ENCODE results near the gene FBXW8. TPM values are rescaled to one million over a fixed set of nuclear protein-coding genes. Genes with fewer than 3 reads are reported as not detected.
"Not testable (repeated sequence)": the region's sequence is repeated elsewhere in the genome, so short reads cannot be mapped to it uniquely, and the experiment has no call there.

FBXW8 gene
- total RNA-seq, 1 experiment from 2014 or later = 20.6 TPM

DNA sequence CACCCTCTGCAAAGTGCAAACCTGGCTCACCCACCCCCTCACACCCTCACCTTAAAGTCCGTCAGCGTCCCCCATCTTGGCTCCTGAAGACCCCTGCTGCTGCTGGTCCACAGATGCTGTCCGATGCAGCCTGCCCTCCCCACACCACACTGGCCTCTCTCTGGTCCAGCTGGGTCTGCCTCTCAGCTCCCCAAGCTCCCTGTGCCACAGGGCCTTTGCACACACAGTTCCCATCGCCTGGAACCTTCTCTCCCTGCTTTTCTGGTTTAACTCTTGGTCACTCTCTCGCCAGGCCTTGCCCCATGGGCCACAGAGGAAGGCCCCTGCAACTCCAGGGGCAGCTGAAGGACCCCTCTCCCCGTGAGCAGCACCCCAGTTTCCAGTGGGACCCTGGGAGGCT is 143.5 kb downstream of the FBXW8 start:
- no TSS peak for BruUV-seq (replicated peaks)
- POLR2A ChIA-PET (ENCODE audit: unreplicated experiment) = no interaction called here
- Histone ChIP-seq H3K9me3 (ENCODE audit: insufficient read depth, low read depth) (no peaks in the 10 kb centered on the region), H2AFZ (no peak overlapping the region), H3K4me2 (no peak overlapping the region), H3K4me3 (no peak overlapping the region), H3K79me2 (ENCODE audit: low read depth) (no peaks in the 10 kb centered on the region), H4K20me1 (ENCODE audit: insufficient read depth) (no peaks in the 10 kb centered on the region), H3K36me3 (ENCODE audit: low read depth) (no peaks in the 10 kb centered on the region), H3F3A (ENCODE audit: insufficient read depth, low read depth) (no peaks in the 10 kb centered on the region), H3K27ac (no peak overlapping the region), H3K27me3 (ENCODE audit: insufficient read depth, low read depth) (peaks cover 46% of the 10 kb centered on the region), H3K4me1 (replicated peaks; ENCODE audit: insufficient read depth) (no peaks in the 10 kb centered on the region), H3K9me2 (ENCODE audit: insufficient read depth) (no peaks in the 10 kb centered on the region)
- intact Hi-C loops (cut with micrococcal nuclease; ENCODE audit: unreplicated experiment) = no loop called here
- no peak for DNase-seq
- CTCF ChIA-PET = no interaction called here
- TF ChIP-seq EZH2 (IDR thresholded peaks at IDR 0.05; ENCODE audit: low read depth) = no peak
- TF ChIP-seq, protein P1, sequence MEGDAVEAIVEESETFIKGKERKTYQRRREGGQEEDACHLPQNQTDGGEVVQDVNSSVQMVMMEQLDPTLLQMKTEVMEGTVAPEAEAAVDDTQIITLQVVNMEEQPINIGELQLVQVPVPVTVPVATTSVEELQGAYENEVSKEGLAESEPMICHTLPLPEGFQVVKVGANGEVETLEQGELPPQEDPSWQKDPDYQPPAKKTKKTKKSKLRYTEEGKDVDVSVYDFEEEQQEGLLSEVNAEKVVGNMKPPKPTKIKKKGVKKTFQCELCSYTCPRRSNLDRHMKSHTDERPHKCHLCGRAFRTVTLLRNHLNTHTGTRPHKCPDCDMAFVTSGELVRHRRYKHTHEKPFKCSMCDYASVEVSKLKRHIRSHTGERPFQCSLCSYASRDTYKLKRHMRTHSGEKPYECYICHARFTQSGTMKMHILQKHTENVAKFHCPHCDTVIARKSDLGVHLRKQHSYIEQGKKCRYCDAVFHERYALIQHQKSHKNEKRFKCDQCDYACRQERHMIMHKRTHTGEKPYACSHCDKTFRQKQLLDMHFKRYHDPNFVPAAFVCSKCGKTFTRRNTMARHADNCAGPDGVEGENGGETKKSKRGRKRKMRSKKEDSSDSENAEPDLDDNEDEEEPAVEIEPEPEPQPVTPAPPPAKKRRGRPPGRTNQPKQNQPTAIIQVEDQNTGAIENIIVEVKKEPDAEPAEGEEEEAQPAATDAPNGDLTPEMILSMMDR (conservative IDR thresholded peaks at IDR 0.05) = no peak

GRCh38 chr12:117057626-117058025 is 146.9 kb downstream of the FBXW8 start:
- H2AFZ ChIP-seq; H3K36me3 ChIP-seq (ENCODE audit: low read depth); H3K27ac ChIP-seq; H3K4me1 ChIP-seq (replicated peaks; ENCODE audit: insufficient read depth); BruUV-seq (replicated peaks); POLR2A ChIA-PET (ENCODE audit: unreplicated experiment); intact Hi-C loops (cut with micrococcal nuclease; ENCODE audit: unreplicated experiment); H4K20me1 ChIP-seq (ENCODE audit: insufficient read depth); H3K79me2 ChIP-seq (ENCODE audit: low read depth); H3F3A ChIP-seq (ENCODE audit: insufficient read depth, low read depth); H3K4me3 ChIP-seq; H3K9me2 ChIP-seq (ENCODE audit: insufficient read depth); H3K4me2 ChIP-seq; H3K9me3 ChIP-seq (ENCODE audit: insufficient read depth, low read depth); DNase-seq: not testable (repeated sequence)
- CTCF ChIA-PET = interaction anchor here (0.7 kb wide), 1 partner anchor 21 kb away, joined by 13 read pairs; no protein-coding TSS in a partner anchor
- H3K27me3 ChIP-seq (ENCODE audit: insufficient read depth, low read depth) = peaks cover 40% of the 10 kb centered on the region

DNA sequence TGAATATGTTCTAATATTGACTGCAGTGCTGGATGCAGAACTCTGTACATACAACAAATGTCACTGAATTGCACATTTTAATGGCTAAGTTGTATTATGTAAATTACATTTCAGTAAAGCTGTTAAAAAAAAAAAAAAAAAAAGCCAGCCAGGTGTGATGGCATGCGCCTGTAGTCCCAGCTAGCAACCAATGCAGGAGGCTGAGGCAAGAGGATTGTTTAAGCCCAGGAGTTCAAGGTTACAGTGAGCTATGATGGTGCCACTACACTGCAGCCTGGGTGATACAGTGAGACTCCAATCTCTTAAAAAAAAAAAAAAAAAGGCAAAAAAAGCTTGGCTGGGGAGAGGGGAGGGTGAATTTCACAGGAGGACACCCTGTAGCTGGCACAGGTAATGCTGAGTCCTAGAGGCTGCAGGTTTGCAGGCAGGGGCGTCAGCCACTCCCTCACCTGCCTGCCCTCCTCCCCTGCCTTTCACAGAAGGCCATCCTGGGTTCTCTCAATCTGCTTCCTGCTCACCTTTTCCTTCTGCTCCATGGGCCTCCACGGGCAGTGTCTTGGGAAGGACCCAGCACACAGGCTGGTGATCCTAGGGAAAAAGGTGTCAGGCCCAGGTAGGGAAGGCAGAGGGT is 147.8 kb downstream of the FBXW8 start:
- ChIA-PET POLR2A (ENCODE audit: unreplicated experiment) (no interaction called here), CTCF (interaction anchor here (0.7 kb wide), 1 partner anchor 22 kb away, joined by 13 read pairs; no protein-coding TSS in a partner anchor)
- Histone ChIP-seq H3K79me2 (ENCODE audit: low read depth) (no peaks in the 10 kb centered on the region), H3F3A (ENCODE audit: insufficient read depth, low read depth) (no peaks in the 10 kb centered on the region), H3K9me3 (ENCODE audit: insufficient read depth, low read depth) (no peaks in the 10 kb centered on the region), H3K27me3 (ENCODE audit: insufficient read depth, low read depth) (peaks cover 31% of the 10 kb centered on the region; the same call in 1 of the 2 replicates), H2AFZ (no peak overlapping the region), H3K4me2 (no peak overlapping the region), H3K4me1 (replicated peaks; ENCODE audit: insufficient read depth) (no peaks in the 10 kb centered on the region), H3K9me2 (ENCODE audit: insufficient read depth) (no peaks in the 10 kb centered on the region), H3K4me3 (no peak overlapping the region), H3K27ac (no peak overlapping the region), H3K36me3 (ENCODE audit: low read depth) (no peaks in the 10 kb centered on the region), H4K20me1 (ENCODE audit: insufficient read depth) (no peaks in the 10 kb centered on the region)
- intact Hi-C loops (cut with micrococcal nuclease; ENCODE audit: unreplicated experiment) = no loop called here
- TF ChIP-seq EZH2 (IDR thresholded peaks at IDR 0.05; ENCODE audit: low read depth) = no peak
- TF ChIP-seq, protein P1 (conservative IDR thresholded peaks at IDR 0.05) = no peak
- DNase-seq = no peak
- no TSS peak for BruUV-seq (replicated peaks)

- TF ChIP-seq, protein P1 (conservative IDR thresholded peaks at IDR 0.05) = no peak
- no peak for TF ChIP-seq EZH2 (IDR thresholded peaks at IDR 0.05; ENCODE audit: low read depth)
- Histone ChIP-seq H3K79me2 (ENCODE audit: low read depth) (no peaks in the 10 kb centered on the region), H3F3A (ENCODE audit: insufficient read depth, low read depth) (no peaks in the 10 kb centered on the region), H3K27me3 (ENCODE audit: insufficient read depth, low read depth) (peaks cover 29% of the 10 kb centered on the region; the same call in 1 of the 2 replicates), H3K27ac (no peak overlapping the region), H3K4me3 (no peak overlapping the region), H4K20me1 (ENCODE audit: insufficient read depth) (no peaks in the 10 kb centered on the region), H3K9me2 (ENCODE audit: insufficient read depth) (no peaks in the 10 kb centered on the region), H2AFZ (no peak overlapping the region), H3K36me3 (ENCODE audit: low read depth) (no peaks in the 10 kb centered on the region), H3K4me1 (replicated peaks; ENCODE audit: insufficient read depth) (no peaks in the 10 kb centered on the region), H3K4me2 (no peak overlapping the region), H3K9me3 (ENCODE audit: insufficient read depth, low read depth) (no peaks in the 10 kb centered on the region)
- ChIA-PET POLR2A (ENCODE audit: unreplicated experiment) (no interaction called here), CTCF (no interaction called here)
- DNase-seq = no peak
- intact Hi-C loops (cut with micrococcal nuclease; ENCODE audit: unreplicated experiment) = no loop called here
- no TSS peak for BruUV-seq (replicated peaks)
Measured at GRCh38 chr12:117059156-117059555, 148.4 kb downstream of the FBXW8 start.

All from PC-9 (cell line).